ENCODE data around the gene FSIP1. TPM values are rescaled to one million over a fixed set of nuclear protein-coding genes. Genes with fewer than 3 reads are reported as not detected.

Gene FSIP1
- total RNA-seq, 2 experiments from 2014 or later = 0.51 to 0.61 TPM

- ChIA-PET CTCF (no interaction called here), POLR2A (no interaction called here)
Measured at GRCh38 chr15:39665629-39666250, 116.9 kb downstream of the FSIP1 start.

GRCh38 chr15:39663704-39664250 is 118.9 kb downstream of the FSIP1 start:
- POLR2A ChIA-PET = no interaction called here
- CTCF ChIA-PET = no interaction called here

- ChIA-PET CTCF (interaction anchor here (0.7 kb wide), 1 partner anchor 121 kb away, joined by 3 read pairs; the partner anchor contains the start of gene FSIP1), POLR2A (no interaction called here)
Measured at GRCh38 chr15:39661776-39662175, 120.9 kb downstream of the FSIP1 start.

GRCh38 chr15:39658740-39659139 is 123.9 kb downstream of the FSIP1 start:
- ChIA-PET POLR2A (no interaction called here), CTCF (interaction anchor here (0.7 kb wide), 1 partner anchor 224 kb away, joined by 4 read pairs; no protein-coding TSS in a partner anchor)

- ChIA-PET POLR2A (no interaction called here), CTCF (interaction anchor here (0.5 kb wide), 1 partner anchor 260 kb away, joined by 3 read pairs; no protein-coding TSS in a partner anchor)
Measured at GRCh38 chr15:39657668-39658067, 125.0 kb downstream of the FSIP1 start.

- POLR2A ChIA-PET = no interaction called here
- CTCF ChIA-PET = no interaction called here
Measured at GRCh38 chr15:39657181-39657580, 125.5 kb downstream of the FSIP1 start.

- ChIA-PET CTCF (no interaction called here), POLR2A (no interaction called here)
Measured at GRCh38 chr15:39654304-39654703, 128.3 kb downstream of the FSIP1 start.

GRCh38 chr15:39651881-39652280 is 130.8 kb downstream of the FSIP1 start:
- POLR2A ChIA-PET = no interaction called here
- CTCF ChIA-PET = no interaction called here

GRCh38 chr15:39651295-39651694 is 131.3 kb downstream of the FSIP1 start:
- CTCF ChIA-PET = no interaction called here
- POLR2A ChIA-PET = no interaction called here

GRCh38 chr15:39649757-39650156 is 132.9 kb downstream of the FSIP1 start:
- ChIA-PET CTCF (no interaction called here), POLR2A (no interaction called here)

GRCh38 chr15:39646425-39646824 is 136.2 kb downstream of the FSIP1 start:
- CTCF ChIA-PET = no interaction called here

GRCh38 chr15:39645976-39646257 is 136.7 kb downstream of the FSIP1 start:
- POLR2A ChIA-PET = no interaction called here
- CTCF ChIA-PET = no interaction called here

More at GRCh38 chr15:39646425-39646824, 136.2 kb downstream of the FSIP1 start:
- POLR2A ChIA-PET = no interaction called here

- POLR2A ChIA-PET = no interaction called here
- CTCF ChIA-PET = interaction anchor here (1.0 kb wide), 1 partner anchor 65 kb away, joined by 3 read pairs; no protein-coding TSS in a partner anchor
Measured at GRCh38 chr15:39645138-39645975, 137.3 kb downstream of the FSIP1 start.

- POLR2A ChIA-PET = no interaction called here
- CTCF ChIA-PET = interaction anchor here (1.0 to 1.6 kb wide), 2 partner anchors 15 to 64 kb away, joined by 3 read pairs; no protein-coding TSS in a partner anchor
Measured at GRCh38 chr15:39644136-39644535, 138.5 kb downstream of the FSIP1 start.

- POLR2A ChIA-PET = no interaction called here
- CTCF ChIA-PET = interaction anchor here (1.6 kb wide), 1 partner anchor 15 kb away, joined by 3 read pairs; no protein-coding TSS in a partner anchor
Measured at GRCh38 chr15:39643727-39644126, 138.9 kb downstream of the FSIP1 start.

- ChIA-PET CTCF (interaction anchor here (1.2 kb wide), 1 partner anchor 18 kb away, joined by 4 read pairs; no protein-coding TSS in a partner anchor), POLR2A (interaction anchor here (1.5 kb wide), 2 partner anchors 17 to 19 kb away, joined by 6 read pairs; no protein-coding TSS in a partner anchor)
Measured at GRCh38 chr15:39642011-39642640, 140.5 kb downstream of the FSIP1 start.

GRCh38 chr15:39641191-39641889 is 141.3 kb downstream of the FSIP1 start:
- ChIA-PET POLR2A (interaction anchor here (1.5 kb wide), 2 partner anchors 16 to 18 kb away, joined by 6 read pairs; no protein-coding TSS in a partner anchor), CTCF (interaction anchor here (1.2 kb wide), 1 partner anchor 17 kb away, joined by 4 read pairs; no protein-coding TSS in a partner anchor)

- POLR2A ChIA-PET = interaction anchor here (1.5 kb wide), 2 partner anchors 15 to 17 kb away, joined by 6 read pairs; no protein-coding TSS in a partner anchor
- CTCF ChIA-PET = interaction anchor here (0.7 kb wide), 1 partner anchor 122 kb away, joined by 4 read pairs; no protein-coding TSS in a partner anchor
Measured at GRCh38 chr15:39640665-39641064, 142.0 kb downstream of the FSIP1 start.

GRCh38 chr15:39639037-39639436 is 143.6 kb downstream of the FSIP1 start:
- ChIA-PET CTCF (interaction anchor here (1.4 kb wide), 1 partner anchor 9 kb away, joined by 4 read pairs; no protein-coding TSS in a partner anchor), POLR2A (interaction anchor here (0.7 kb wide), 1 partner anchor 16 kb away, joined by 4 read pairs; no protein-coding TSS in a partner anchor)
